Central memory CD8-positive, alpha-beta T cell (primary cell): ENCODE results near the gene TM6SF1.

Experiments used
- ATAC-seq: fragments of 150-1000 bp; cut with Tn5 transposase; replicated peaks from 2 replicates; pipeline ENCODE4 v1.10.0; 2022; ENCODE audit warnings: mild to moderate bottlenecking, moderate FRiP score, moderate number of reproducible peaks; ENCODE audit not compliant: poor library complexity, severe bottlenecking; ENCODE audit errors: extremely low read depth
- DNase-seq, 2 donors: peaks; one replicate each; pipeline ENCODE4 v3.0.0; 2021; ENCODE audit warnings: low spot score in 2 of 2
- H3K27ac Mint-ChIP-seq: one replicate; pipeline ENCODE4 v1.8.0; 2022; ENCODE audit warnings: low read depth, mild to moderate bottlenecking, moderate library complexity, mixed read lengths
- H3K27me3 Mint-ChIP-seq: one replicate; pipeline ENCODE4 v1.8.0; 2022; ENCODE audit warnings: mixed read lengths
- H3K36me3 Mint-ChIP-seq: one replicate; pipeline ENCODE4 v1.8.0; 2022; ENCODE audit warnings: mild to moderate bottlenecking, moderate library complexity, mixed read lengths; ENCODE audit not compliant: insufficient read depth
- H3K4me1 Mint-ChIP-seq: one replicate; pipeline ENCODE4 v1.8.0; 2022; ENCODE audit warnings: mixed read lengths
- H3K4me3 Mint-ChIP-seq: one replicate; pipeline ENCODE4 v1.8.0; 2022; ENCODE audit warnings: mild to moderate bottlenecking, moderate library complexity, mixed read lengths
- H3K9me3 Mint-ChIP-seq: one replicate; pipeline ENCODE4 v1.8.0; 2022; ENCODE audit warnings: mixed read lengths

Gene TM6SF1

GRCh38 chr15:83098079-83098478 lies 9.4 kb upstream of the TM6SF1 start:
- peaks cover 71% of the 10 kb centered on the region for H3K27me3 Mint-ChIP-seq
- no peak for DNase-seq
- H3K4me3 Mint-ChIP-seq, result no peak overlapping the region
- H3K27ac Mint-ChIP-seq, result no peak overlapping the region
- H3K9me3 Mint-ChIP-seq, result no peaks in the 10 kb centered on the region
- H3K4me1 Mint-ChIP-seq, result no peaks in the 10 kb centered on the region
- H3K36me3 Mint-ChIP-seq, result no peaks in the 10 kb centered on the region
- ATAC-seq, result no peak

- ATAC-seq (no peak), DNase-seq (no peak)
- Mint-ChIP-seq H3K9me3 (no peaks in the 10 kb centered on the region), H3K27me3 (peaks cover 80% of the 10 kb centered on the region), H3K4me1 (no peaks in the 10 kb centered on the region), H3K27ac (no peak overlapping the region), H3K4me3 (no peak overlapping the region), H3K36me3 (peaks cover 3% of the 10 kb centered on the region)
Measured at GRCh38 chr15:83099290-83099689, 8.2 kb upstream of the TM6SF1 start.

- H3K36me3 Mint-ChIP-seq, result peaks cover 3% of the 10 kb centered on the region
- no peaks in the 10 kb centered on the region for H3K4me1 Mint-ChIP-seq
- DNase-seq (no peak), ATAC-seq (no peak)
- no peak overlapping the region for H3K27ac Mint-ChIP-seq
- H3K4me3 Mint-ChIP-seq, result no peak overlapping the region
- H3K27me3 Mint-ChIP-seq, result peaks cover 89% of the 10 kb centered on the region
- H3K9me3 Mint-ChIP-seq, result no peaks in the 10 kb centered on the region
Measured at GRCh38 chr15:83100097-83100646, 7.3 kb upstream of the TM6SF1 start.

GRCh38 chr15:83102346-83102745 lies 5.1 kb upstream of the TM6SF1 start:
- DNase-seq (no peak), ATAC-seq (no peak)
- no peaks in the 10 kb centered on the region for H3K4me1 Mint-ChIP-seq
- peaks cover 88% of the 10 kb centered on the region for H3K27me3 Mint-ChIP-seq
- H3K27ac Mint-ChIP-seq, result no peak overlapping the region
- H3K4me3 Mint-ChIP-seq, result no peak overlapping the region
- no peaks in the 10 kb centered on the region for H3K9me3 Mint-ChIP-seq
- H3K36me3 Mint-ChIP-seq, result peaks cover 3% of the 10 kb centered on the region

- Mint-ChIP-seq H3K4me1 (no peaks in the 10 kb centered on the region), H3K4me3 (no peak overlapping the region), H3K27me3 (peaks cover 82% of the 10 kb centered on the region), H3K36me3 (peaks cover 4% of the 10 kb centered on the region), H3K27ac (no peak overlapping the region), H3K9me3 (no peaks in the 10 kb centered on the region)
- DNase-seq (no peak), ATAC-seq (no peak)
Measured at GRCh38 chr15:83104141-83104540, 3.3 kb upstream of the TM6SF1 start.

- no peaks in the 10 kb centered on the region for H3K9me3 Mint-ChIP-seq
- ATAC-seq, result no peak
- no peak for DNase-seq
- peak overlapping the region; percentile 2 for H3K4me3 Mint-ChIP-seq
- no peaks in the 10 kb centered on the region for H3K4me1 Mint-ChIP-seq
- no peak overlapping the region for H3K27ac Mint-ChIP-seq
- peaks cover 82% of the 10 kb centered on the region for H3K27me3 Mint-ChIP-seq
- H3K36me3 Mint-ChIP-seq, result peaks cover 6% of the 10 kb centered on the region
Measured at GRCh38 chr15:83105440-83105839, 2.0 kb upstream of the TM6SF1 start.

GRCh38 chr15:83107841-83108181 lies 366 bp downstream of the TM6SF1 start:
- Mint-ChIP-seq H3K9me3 (no peaks in the 10 kb centered on the region), H3K27me3 (peaks cover 74% of the 10 kb centered on the region), H3K36me3 (peaks cover 6% of the 10 kb centered on the region), H3K4me3 (peak overlapping the region; percentile 13), H3K27ac (no peak overlapping the region), H3K4me1 (no peaks in the 10 kb centered on the region)
- DNase-seq, result no peak
- no peak for ATAC-seq

GRCh38 chr15:83108266-83109219 lies 1.1 kb downstream of the TM6SF1 start:
- no peaks in the 10 kb centered on the region for H3K4me1 Mint-ChIP-seq
- H3K4me3 Mint-ChIP-seq, result peak overlapping the region; percentile 13
- no peak for DNase-seq
- peak; percentile 52 for ATAC-seq
- H3K9me3 Mint-ChIP-seq, result no peaks in the 10 kb centered on the region
- H3K27me3 Mint-ChIP-seq, result peaks cover 73% of the 10 kb centered on the region
- H3K36me3 Mint-ChIP-seq, result peaks cover 6% of the 10 kb centered on the region
- H3K27ac Mint-ChIP-seq, result no peak overlapping the region

GRCh38 chr15:83109532-83109931 lies 2.1 kb downstream of the TM6SF1 start:
- DNase-seq (no peak), ATAC-seq (no peak)
- no peak overlapping the region for H3K4me3 Mint-ChIP-seq
- H3K36me3 Mint-ChIP-seq, result peaks cover 4% of the 10 kb centered on the region
- peaks cover 63% of the 10 kb centered on the region for H3K27me3 Mint-ChIP-seq
- H3K9me3 Mint-ChIP-seq, result no peaks in the 10 kb centered on the region
- no peaks in the 10 kb centered on the region for H3K4me1 Mint-ChIP-seq
- H3K27ac Mint-ChIP-seq, result no peak overlapping the region

- DNase-seq (no peak), ATAC-seq (no peak)
- H3K27ac Mint-ChIP-seq, result no peak overlapping the region
- peaks cover 54% of the 10 kb centered on the region for H3K27me3 Mint-ChIP-seq
- no peaks in the 10 kb centered on the region for H3K9me3 Mint-ChIP-seq
- H3K4me3 Mint-ChIP-seq, result no peak overlapping the region
- peaks cover 4% of the 10 kb centered on the region for H3K36me3 Mint-ChIP-seq
- H3K4me1 Mint-ChIP-seq, result no peaks in the 10 kb centered on the region
Measured at GRCh38 chr15:83110381-83110780, 2.9 kb downstream of the TM6SF1 start.

GRCh38 chr15:83111149-83111548 lies 3.7 kb downstream of the TM6SF1 start:
- Mint-ChIP-seq H3K9me3 (no peaks in the 10 kb centered on the region), H3K27ac (no peak overlapping the region)

GRCh38 chr15:83112233-83112955 lies 4.9 kb downstream of the TM6SF1 start:
- Mint-ChIP-seq H3K9me3 (no peaks in the 10 kb centered on the region), H3K4me3 (no peak overlapping the region), H3K4me1 (no peaks in the 10 kb centered on the region), H3K36me3 (peaks cover 4% of the 10 kb centered on the region), H3K27ac (no peak overlapping the region), H3K27me3 (peaks cover 40% of the 10 kb centered on the region)
- ATAC-seq, result no peak
- DNase-seq, result no peak

More at GRCh38 chr15:83111149-83111548, 3.7 kb downstream of the TM6SF1 start:
- H3K4me3 Mint-ChIP-seq, result no peak overlapping the region
- DNase-seq, result no peak
- peaks cover 48% of the 10 kb centered on the region for H3K27me3 Mint-ChIP-seq
- no peaks in the 10 kb centered on the region for H3K4me1 Mint-ChIP-seq
- no peak for ATAC-seq
- H3K36me3 Mint-ChIP-seq, result peaks cover 4% of the 10 kb centered on the region

GRCh38 chr15:83112956-83113299 lies 5.5 kb downstream of the TM6SF1 start:
- peaks cover 40% of the 10 kb centered on the region for H3K27me3 Mint-ChIP-seq
- DNase-seq (no peak), ATAC-seq (no peak)
- H3K4me1 Mint-ChIP-seq, result no peaks in the 10 kb centered on the region
- peaks cover 2% of the 10 kb centered on the region for H3K36me3 Mint-ChIP-seq
- no peaks in the 10 kb centered on the region for H3K9me3 Mint-ChIP-seq
- H3K4me3 Mint-ChIP-seq, result no peak overlapping the region
- no peak overlapping the region for H3K27ac Mint-ChIP-seq
